Loucy (cell line): ENCODE results near the gene HAP1.

ENCODE experiments used
- CTCF ChIP-seq: fragments of 200-600 bp; sonication (generic); conservative IDR thresholded peaks from 2 replicates; pipeline ENCODE4 v1.5.1; 2014; ENCODE audit warnings: mild to moderate bottlenecking, antibody characterized with exemption, low read length
- EZH2phosphoT487 ChIP-seq: fragments of 200-600 bp; IDR thresholded peaks from 2 replicates; pipeline ENCODE4 v1.6.1; 2018; ENCODE audit warnings: antibody characterized with exemption, mild to moderate bottlenecking, moderate library complexity, borderline replicate concordance

- TF ChIP-seq CTCF: no peak
- no peak for TF ChIP-seq EZH2phosphoT487
Observed at GRCh38 chr17:41777157-41777573, 42.7 kb upstream of the HAP1 start.
